K562 (cell line): ENCODE data around the gene NDUFC2. TPM values are rescaled to one million over a fixed set of nuclear protein-coding genes. Genes with fewer than 3 reads are reported as not detected.
A peak's percentile ranks its signal among the peaks of the same experiment; 100 is the strongest.

Experiments
- ATAC-seq: fragments of 200-7000 bp; cut with Tn5 transposase; 3 replicates; pipeline ENCODE4 v1.9.1; 2020; ENCODE audit warnings: moderate library complexity
- BruUV-seq: library from RNA; stranded (reverse); fragments of 400-500 nt; replicated peaks from 2 replicates; lab custom pipeline; 2021; lab: Mats Ljungman, UMichigan
- CTCF ChIA-PET: fragments of 300-600 bp; formaldehyde crosslinking; extraction: SDS; loops from one replicate; lab custom pipeline; 2021; ENCODE audit warnings: low intra/inter-chr PET ratio; lab: Yijun Ruan, JAX
- POLR2A ChIA-PET: fragments of 300-600, 350-650 bp; sonication (Branson Sonifier 250); formaldehyde crosslinking; extraction: SDS; loops from one replicate; lab custom pipeline; 2021; ENCODE audit warnings: antibody characterized with exemption, inconsistent platforms; lab: Yijun Ruan, JAX
- DNase-seq, 4 experiments: peaks; one replicate each; pipeline versions ENCODE4 v3.0.0 to v3.0.0-alpha.2; 2011 to 2018; ENCODE audit warnings: low spot score in 3 of 4, mixed read lengths in 3 of 4; ENCODE audit errors: extremely low read depth in 1 of 4
- FAIRE-seq: peaks from 2 replicates; lab custom pipeline; 2011; peaks lifted over from hg19 to GRCh38; lab: Jason Lieb, UNC
- H2AFZ ChIP-seq: 2 replicates; pipeline ENCODE4 v1.6.0; 2011; ENCODE audit warnings: low read depth, low read length, control low read depth, inconsistent platforms
- H3K27ac ChIP-seq: fragments of 200-600 bp; 3 replicates; pipeline ENCODE4 v1.8.0; 2011; ENCODE audit warnings: low read depth, mild to moderate bottlenecking, control low read depth, inconsistent platforms, low read length, moderate library complexity, mixed read lengths; ENCODE audit errors: extremely low read depth
- H3K27me3 ChIP-seq, 2 experiments: fragments of 300-600 bp in 1 of 2; 2 replicates in 1 of 2; 3 replicates in 1 of 2; pipeline versions ENCODE4 v1.6.0 to v1.8.0; 2011; ENCODE audit warnings: inconsistent platforms in 2 of 2, low read length in 2 of 2, mild to moderate bottlenecking in 1 of 2, mixed read lengths in 1 of 2, moderate library complexity in 1 of 2; ENCODE audit not compliant: control insufficient read depth in 2 of 2, insufficient read depth in 2 of 2
- H3K36me3 ChIP-seq: fragments of 300-600 bp; 3 replicates; pipeline ENCODE4 v1.8.0; 2011; ENCODE audit warnings: mild to moderate bottlenecking, low read length, inconsistent platforms; ENCODE audit not compliant: control insufficient read depth, insufficient read depth
- H3K4me1 ChIP-seq, 2 experiments: fragments of 200-600 bp in 1 of 2; replicated peaks in 1 of 2; 2 replicates in 1 of 2; 3 replicates in 1 of 2; pipeline versions ENCODE4 v1.5.1 to v1.8.0; 2011; ENCODE audit warnings: inconsistent platforms in 2 of 2, low read length in 2 of 2, mild to moderate bottlenecking in 1 of 2, mixed read lengths in 1 of 2, moderate library complexity in 1 of 2; ENCODE audit not compliant: control insufficient read depth in 2 of 2, insufficient read depth in 2 of 2
- H3K4me2 ChIP-seq: 2 replicates; pipeline ENCODE4 v1.6.1; 2011; ENCODE audit warnings: low read length, control low read depth, inconsistent platforms, mixed read lengths; ENCODE audit not compliant: insufficient read depth
- H3K4me3 ChIP-seq: fragments of 200-600 bp; sonication (generic), shearing (Covaris generic); 2 replicates; pipeline ENCODE4 v1.5.1; 2016; ENCODE audit warnings: control low read depth, inconsistent platforms
- H3K79me2 ChIP-seq: fragments of 200-600 bp; 3 replicates; pipeline ENCODE4 v1.8.0; 2011; ENCODE audit warnings: low read length, inconsistent platforms; ENCODE audit not compliant: control insufficient read depth, insufficient read depth
- H3K9ac ChIP-seq, 2 experiments: 2 replicates each; pipeline versions ENCODE4 v1.6.0 to v1.6.1; 2011; ENCODE audit warnings: low read depth in 2 of 2, low read length in 2 of 2, control low read depth in 1 of 2, inconsistent platforms in 1 of 2, mild to moderate bottlenecking in 1 of 2, mixed read lengths in 1 of 2; ENCODE audit not compliant: insufficient read depth in 1 of 2
- H3K9me1 ChIP-seq: one replicate; pipeline ENCODE4 v1.6.0; 2011; ENCODE audit warnings: inconsistent platforms, mild to moderate bottlenecking, low read length, moderate library complexity; ENCODE audit not compliant: control insufficient read depth, insufficient read depth
- H3K9me3 ChIP-seq: replicated peaks from 2 replicates; pipeline ENCODE4 v1.5.1; 2011; ENCODE audit warnings: low read depth, low read length, inconsistent platforms; ENCODE audit not compliant: control insufficient read depth, insufficient read depth
- H4K20me1 ChIP-seq: replicated peaks from 2 replicates; pipeline ENCODE4 v1.6.1; 2011; ENCODE audit warnings: low read length, inconsistent platforms, mixed read lengths; ENCODE audit not compliant: control insufficient read depth, insufficient read depth
- ARID3A ChIP-seq: IDR thresholded peaks from 2 replicates; pipeline ENCODE4 v1.6.1; 2012; ENCODE audit warnings: low read depth, low read length, improper control_type of control experiment, borderline replicate concordance
- BRD9 ChIP-seq: fragments of 450-650 bp; IDR thresholded peaks from 2 replicates; pipeline ENCODE4 v1.6.1; 2018; ENCODE audit warnings: low read depth; ENCODE audit not compliant: partially characterized antibody
- CHD1 ChIP-seq: fragments of 200-600 bp; sonication (generic); IDR thresholded peaks from one replicate; pipeline ENCODE4 v1.6.1; 2012; ENCODE audit warnings: mild to moderate bottlenecking, moderate library complexity, low read length, inconsistent platforms
- DPF2 ChIP-seq: fragments of 450-650 bp; IDR thresholded peaks from 2 replicates; pipeline ENCODE4 v1.6.1; 2016
- FIP1L1 ChIP-seq: fragments of 200-400 bp; formaldehyde crosslinking; IDR thresholded peaks from 2 replicates; pipeline ENCODE4 v1.6.1; 2018; ENCODE audit warnings: mild to moderate bottlenecking, low read depth, low read length; ENCODE audit not compliant: poor library complexity, severe bottlenecking
- FOXA3 ChIP-seq, 2 experiments: fragments of 450-650 bp in 1 of 2; sonication (generic) in 1 of 2; formaldehyde crosslinking; IDR thresholded peaks in 1 of 2; conservative IDR thresholded peaks in 1 of 2; 2 replicates each; pipeline versions ENCODE4 v1.4.0 to v1.8.0; 2020 to 2022; ENCODE audit warnings: mild to moderate bottlenecking in 2 of 2, missing genetic modification reagents in 1 of 2
- GATA2 ChIP-seq: sonication (generic); formaldehyde crosslinking; IDR thresholded peaks from 2 replicates; pipeline ENCODE4 v1.4.0; 2020; ENCODE audit warnings: mild to moderate bottlenecking, missing genetic modification reagents
- KLF6 ChIP-seq: fragments of 250-450 bp; sonication (Bioruptor Pico); IDR thresholded peaks from 2 replicates; pipeline ENCODE4 v1.4.0; 2020; ENCODE audit warnings: mild to moderate bottlenecking, moderate library complexity, borderline replicate concordance
- MAZ ChIP-seq, 2 experiments: fragments of 450-650 bp in 1 of 2; sonication (generic) in 1 of 2; formaldehyde crosslinking; IDR thresholded peaks in 1 of 2; conservative IDR thresholded peaks in 1 of 2; 2 replicates each; pipeline versions ENCODE4 v1.4.0 to v1.5.0; 2020; ENCODE audit warnings: mild to moderate bottlenecking in 1 of 2, missing genetic modification reagents in 1 of 2
- PHB2 ChIP-seq: fragments of 450-650 bp; IDR thresholded peaks from 2 replicates; pipeline ENCODE4 v1.6.1; 2017; ENCODE audit warnings: low read depth
- SMARCA4 ChIP-seq: fragments of 450-650 bp; IDR thresholded peaks from 2 replicates; pipeline ENCODE4 v1.6.1; 2016
- TOE1 ChIP-seq, 2 experiments: fragments of 450-650 bp in 1 of 2; sonication (generic) in 1 of 2; formaldehyde crosslinking in 1 of 2; IDR thresholded peaks; 2 replicates each; pipeline versions ENCODE4 v1.7.1 to v1.8.0; 2016 to 2022; ENCODE audit warnings: borderline replicate concordance in 2 of 2, mild to moderate bottlenecking in 2 of 2, antibody characterized with exemption in 1 of 2, inconsistent platforms in 1 of 2, low read depth in 1 of 2, missing genetic modification reagents in 1 of 2, moderate library complexity in 1 of 2
- ZFP30 ChIP-seq: fragments of 250-450 bp; sonication (Bioruptor Pico); IDR thresholded peaks from 2 replicates; pipeline ENCODE4 v1.8.0; 2022; ENCODE audit warnings: moderate library complexity, mild to moderate bottlenecking, inconsistent platforms, borderline replicate concordance
- ZNF445 ChIP-seq: fragments of 250-450 bp; sonication (Bioruptor Pico); IDR thresholded peaks from 2 replicates; pipeline ENCODE4 v1.4.0; 2020; ENCODE audit warnings: low read depth, mild to moderate bottlenecking, moderate library complexity
- ZNF512 ChIP-seq: IDR thresholded peaks from 2 replicates; pipeline ENCODE4 v1.6.1; 2016; ENCODE audit warnings: missing genetic modification characterization, missing compliant biosample characterization
- ZNF589 ChIP-seq: fragments of 200-800 bp; sonication (Bioruptor generic); IDR thresholded peaks from 2 replicates; pipeline ENCODE4 v1.6.1; 2016; ENCODE audit warnings: low read depth, missing genetic modification characterization, missing compliant biosample characterization
- ZNF766 ChIP-seq: fragments of 200-800 bp; sonication (Bioruptor generic); conservative IDR thresholded peaks from 2 replicates; pipeline ENCODE4 v1.6.1; 2016; ENCODE audit warnings: missing genetic modification characterization, missing compliant biosample characterization
- WGBS: fragments of 100-300 bp; shearing (Covaris generic); methylation state at CpG from one replicate; pipeline ENCODE4 v1.1.6; 2016; ENCODE audit warnings: low coverage, mixed read lengths; ENCODE audit not compliant: insufficient coverage; ENCODE audit errors: missing lambda C conversion rate; 5-methylcytosine and 5-hydroxymethylcytosine counted together
- in situ Hi-C: fragments of 300-500 bp; cut with MboI; formaldehyde crosslinking; loops from 4 replicates; pipeline ENCODE4 v1.15.0; 2018; ENCODE audit warnings: inconsistent platforms, mixed read lengths
- intact Hi-C: fragments of 100-400 bp; cut with micrococcal nuclease; formaldehyde crosslinking; loops from 2 replicates; pipeline ENCODE4 v1.14.2; 2022
- polyA plus RNA-seq, 8 experiments: library from polyadenylated mRNA; depleted of rRNA in 4 of 8; stranded (reverse) in 5 of 8; unstranded in 3 of 8; fragments of >200 nt; fragmentation: Nextera tagmentation in 2 of 8; fragmentation: Illumina TruSeq in 1 of 8; extraction: Ambion mirVana in 2 of 8; extraction: Trizol in 1 of 8; gene quantifications; 2 replicates each; pipeline versions ENCODE4 v1.2.1 to v1.2.3, GENCODE V29; 2011 to 2014; ENCODE audit warnings: inconsistent platforms in 1 of 8, missing spikeins in 1 of 8
- total RNA-seq, 7 experiments: library from RNA; depleted of rRNA in 6 of 7; stranded (reverse); fragments of >200 nt in 6 of 7; fragmentation: Illumina TruSeq in 2 of 7; extraction: Trizol in 2 of 7; gene quantifications; 2 replicates each; pipeline versions ENCODE4 v1.2.1 to v1.2.3, GENCODE V29; 2011 to 2021; ENCODE audit warnings: low replicate concordance in 1 of 7

Gene NDUFC2
- total and polyA plus RNA-seq, 9 of the 15 experiments (the other 6 are each of a cell fraction or from before 2014, with no cell fraction given), result 168 to 1,119 (median 442) TPM

- H3K9ac ChIP-seq, result peak overlapping the region; percentile 67 to 80; a peak in 3 of 4 replicates
- TF ChIP-seq PHB2 (no peak), TOE1 (IDR thresholded peaks at IDR 0.05; ENCODE audit: borderline replicate concordance) (0 out of 2 replicates have a peak, but pooled peaks have one; percentile 19), TOE1 (CRISPR knock-in tag; IDR thresholded peaks at IDR 0.05; ENCODE audit: borderline replicate concordance, low read depth) (no peak), ZNF445 (no peak), ZFP30 (no peak), BRD9 (peak; percentile 87), FIP1L1 (no peak), KLF6 (CRISPR knock-in tag) (peak; percentile 86), SMARCA4 (peak; percentile 50), FOXA3 (CRISPR knock-in tag; conservative IDR thresholded peaks at IDR 0.05 in 1 of 2, IDR thresholded peaks at IDR 0.05 in 1 of 2) (peak in 1 of 2 experiments; percentile 47; a peak in 1 of 4 replicates), GATA2 (CRISPR knock-in tag) (no peak), CHD1 (no peak), ZNF512 (tag) (no peak), ZNF766 (CRISPR knock-in tag) (peak; percentile 50; the same call in 1 of the 2 replicates), MAZ (CRISPR knock-in tag; conservative IDR thresholded peaks at IDR 0.05 in 1 of 2, IDR thresholded peaks at IDR 0.05 in 1 of 2) (peak; percentile 33 to 57; a peak in 2 of 4 replicates), DPF2 (peak; percentile 75; the same call in 1 of the 2 replicates), ZNF589 (CRISPR knock-in tag) (peak; percentile 88), ARID3A (peak; percentile 8; the same call in 1 of the 2 replicates)
These were observed 28.5 kb downstream of the NDUFC2 start for GRCh38 chr11:78050964-78051831.

More at GRCh38 chr11:78050964-78051831, 28.5 kb downstream of the NDUFC2 start:
- peak; percentile 84 to 94 (median 90) for DNase-seq
- no peak overlapping the region for H3K4me3 ChIP-seq
- peaks cover 21 to 34% of the 10 kb centered on the region in 2 experiments for H3K4me1 ChIP-seq
- in situ Hi-C loops (no loop called here), intact Hi-C loops (loop anchor here (1.0 to 5.0 kb wide), 2 partner anchors 27 to 136 kb away; partner anchors contain the start of genes KCTD21 and USP35)
- H3K4me2 ChIP-seq, result peak overlapping the region; percentile 62
- POLR2A ChIA-PET, result interaction anchor here (0.7 to 1.1 kb wide), 8 partner anchors 10 to 37 kb away, joined by 3 to 5 read pairs (median 3); no protein-coding TSS in a partner anchor
- no peaks in the 10 kb centered on the region for H3K79me2 ChIP-seq
- no peaks in the 10 kb centered on the region for H3K9me3 ChIP-seq
- CTCF ChIA-PET, result no interaction called here
- BruUV-seq, result TSS peak; percentile 94
- peak; percentile 90 for FAIRE-seq
- H3K27ac ChIP-seq, result peak overlapping the region; percentile 94
- H3K36me3 ChIP-seq, result no peaks in the 10 kb centered on the region
- H3K27me3 ChIP-seq, result no peaks in the 10 kb centered on the region
- ATAC-seq, result peak; percentile 88
- H2AFZ ChIP-seq, result peak overlapping the region; percentile 69
- H3K9me1 ChIP-seq, result no peaks in the 10 kb centered on the region
- no peaks in the 10 kb centered on the region for H4K20me1 ChIP-seq
- WGBS, result 13% methylated on average over 5 of the region's 6 CpGs
